ACC112 (cell line): Measurements from ENCODE around the gene SNAP25.

ENCODE experiments used
- H2AFZ ChIP-seq: fragments of 200-600 bp; sonication (generic); one replicate; pipeline ENCODE4 v1.6.0; 2017; ENCODE audit warnings: antibody characterized with exemption, low read length; ENCODE audit not compliant: unreplicated experiment
- H3K27ac ChIP-seq: fragments of 200-600 bp; sonication (generic); 2 replicates; pipeline ENCODE4 v1.5.1; 2014; ENCODE audit warnings: low read depth, mild to moderate bottlenecking, antibody characterized with exemption, low read length, moderate library complexity
- H3K27me3 ChIP-seq: fragments of 200-600 bp; sonication (generic); 2 replicates; pipeline ENCODE4 v1.6.1; 2014; ENCODE audit warnings: mild to moderate bottlenecking, antibody characterized with exemption, low read length, moderate library complexity, mixed read lengths; ENCODE audit not compliant: insufficient read depth
- H3K36me3 ChIP-seq: fragments of 200-600 bp; sonication (generic); 2 replicates; pipeline ENCODE4 v1.6.1; 2016; ENCODE audit warnings: mild to moderate bottlenecking, antibody characterized with exemption, low read length, moderate library complexity, mixed read lengths; ENCODE audit not compliant: insufficient read depth
- H3K4me1 ChIP-seq: fragments of 200-600 bp; sonication (generic); one replicate; pipeline ENCODE4 v1.6.1; 2016; ENCODE audit warnings: low read length, mixed read lengths; ENCODE audit not compliant: insufficient read depth, unreplicated experiment, control insufficient read depth
- H3K4me3 ChIP-seq: fragments of 200-600 bp; sonication (generic); 2 replicates; pipeline ENCODE4 v1.5.1; 2014; ENCODE audit warnings: mild to moderate bottlenecking, low read depth, low read length
- H3K79me2 ChIP-seq: fragments of 200-600 bp; sonication (generic); one replicate; pipeline ENCODE4 v1.6.0; 2016; ENCODE audit warnings: low read length; ENCODE audit not compliant: control insufficient read depth, unreplicated experiment, insufficient read depth

The SNAP25 gene

DNA sequence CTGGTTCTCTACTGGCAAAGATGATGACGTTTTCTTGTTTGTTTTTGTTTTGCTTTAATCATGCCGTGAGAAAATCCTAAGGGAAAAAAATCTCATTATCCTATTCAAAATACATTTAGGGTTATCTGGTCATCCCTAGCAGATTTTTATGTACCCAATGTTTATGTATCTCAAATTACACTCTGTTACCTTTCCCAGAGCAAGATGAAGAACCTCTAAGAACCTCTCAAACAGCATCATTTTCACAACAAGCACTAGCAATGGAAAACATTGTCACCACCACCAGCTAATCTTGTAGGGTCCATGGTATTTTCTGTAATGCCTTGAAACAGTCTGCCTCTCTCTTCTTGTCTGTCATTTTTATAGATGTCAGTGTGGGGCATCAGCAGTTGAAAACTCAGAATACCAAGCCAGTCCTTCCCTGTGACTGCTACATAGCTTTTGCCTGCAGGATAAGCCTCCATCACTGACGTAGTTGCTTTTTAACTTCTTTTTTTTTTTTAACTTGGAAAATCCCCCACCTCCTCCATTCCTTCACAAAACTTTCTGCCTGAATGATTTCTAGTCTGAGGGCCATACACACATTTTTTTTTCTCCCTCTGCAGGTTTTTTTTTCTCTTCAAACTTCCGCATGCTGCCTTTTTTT lies 2.4 kb upstream of the SNAP25 start:
- H3K27me3 ChIP-seq = peaks cover 33% of the 10 kb centered on the region

DNA sequence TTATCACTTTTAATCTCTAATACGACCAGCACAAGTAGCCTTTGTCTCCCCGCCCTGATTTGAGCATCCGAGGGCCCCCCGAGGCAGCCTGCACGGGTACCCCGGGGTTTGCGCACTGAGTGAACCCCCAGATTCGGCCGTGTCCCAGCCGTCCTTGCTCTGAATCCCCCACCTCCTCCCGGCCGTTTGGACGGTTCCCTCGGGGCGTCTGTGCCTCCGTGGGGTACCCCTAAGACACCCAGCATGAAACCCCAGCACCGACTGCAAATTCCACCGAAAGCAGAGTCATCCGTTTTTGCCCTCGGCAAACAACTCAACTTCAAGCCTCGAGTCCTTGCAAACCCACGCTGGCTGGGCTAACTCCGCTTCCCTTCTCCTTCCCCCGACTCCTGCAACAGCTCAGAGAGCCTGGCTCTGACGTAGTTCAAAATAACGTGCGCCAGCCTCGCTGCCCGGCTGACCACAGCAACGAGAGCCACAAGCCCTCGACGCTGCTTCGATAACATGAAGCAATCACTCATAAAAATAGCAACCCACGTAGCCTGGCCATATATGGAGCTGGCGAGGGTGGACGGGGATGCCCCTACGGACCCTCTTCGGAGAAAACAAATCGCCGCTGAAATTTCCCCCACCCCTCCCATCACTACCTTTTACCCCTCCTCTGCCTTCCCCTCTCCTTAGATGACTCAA lies 764 bp upstream of the SNAP25 start:
- Histone ChIP-seq H3K79me2 (no peaks in the 10 kb centered on the region), H3K4me3 (peak overlapping the region; percentile 91), H2AFZ (peak overlapping the region; percentile 93)

More for the DNA sequence above, 2.4 kb upstream of the SNAP25 start:
- H3K4me3 ChIP-seq = peak overlapping the region; percentile 91
- H3K79me2 ChIP-seq = no peaks in the 10 kb centered on the region
- H3K27ac ChIP-seq = peak overlapping the region; percentile 99
- H3K4me1 ChIP-seq = peaks cover 9% of the 10 kb centered on the region
- H3K36me3 ChIP-seq = no peaks in the 10 kb centered on the region
- H2AFZ ChIP-seq = no peak overlapping the region

DNA sequence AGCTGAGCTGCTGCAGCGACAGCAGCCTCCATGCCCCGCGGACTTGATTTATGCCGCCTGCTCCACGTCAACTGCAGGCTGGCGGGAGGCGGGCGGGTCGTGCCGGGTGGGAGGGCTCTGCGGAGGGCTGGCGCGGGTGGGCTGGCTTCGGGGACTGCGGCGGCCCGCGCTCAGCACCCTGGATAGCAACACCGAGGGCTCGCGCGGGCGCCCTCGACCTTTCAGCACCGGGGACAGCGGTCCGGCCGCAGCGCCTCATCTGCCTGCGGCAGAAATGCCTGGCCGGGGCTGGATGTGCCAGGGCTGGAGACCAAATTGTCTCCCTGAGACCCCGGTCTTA lies 792 bp downstream of the SNAP25 start:
- Histone ChIP-seq H3K27ac (no peak overlapping the region), H3K27me3 (peaks cover 36% of the 10 kb centered on the region), H3K36me3 (no peaks in the 10 kb centered on the region), H3K4me3 (peak overlapping the region; percentile 91), H3K79me2 (no peaks in the 10 kb centered on the region), H3K4me1 (peaks cover 9% of the 10 kb centered on the region), H2AFZ (peak overlapping the region; percentile 21)

More for the DNA sequence above, 764 bp upstream of the SNAP25 start:
- H3K27me3 ChIP-seq = peaks cover 36% of the 10 kb centered on the region
- H3K4me1 ChIP-seq = peaks cover 9% of the 10 kb centered on the region
- no peaks in the 10 kb centered on the region for H3K36me3 ChIP-seq
- H3K27ac ChIP-seq = peak overlapping the region; percentile 99

DNA sequence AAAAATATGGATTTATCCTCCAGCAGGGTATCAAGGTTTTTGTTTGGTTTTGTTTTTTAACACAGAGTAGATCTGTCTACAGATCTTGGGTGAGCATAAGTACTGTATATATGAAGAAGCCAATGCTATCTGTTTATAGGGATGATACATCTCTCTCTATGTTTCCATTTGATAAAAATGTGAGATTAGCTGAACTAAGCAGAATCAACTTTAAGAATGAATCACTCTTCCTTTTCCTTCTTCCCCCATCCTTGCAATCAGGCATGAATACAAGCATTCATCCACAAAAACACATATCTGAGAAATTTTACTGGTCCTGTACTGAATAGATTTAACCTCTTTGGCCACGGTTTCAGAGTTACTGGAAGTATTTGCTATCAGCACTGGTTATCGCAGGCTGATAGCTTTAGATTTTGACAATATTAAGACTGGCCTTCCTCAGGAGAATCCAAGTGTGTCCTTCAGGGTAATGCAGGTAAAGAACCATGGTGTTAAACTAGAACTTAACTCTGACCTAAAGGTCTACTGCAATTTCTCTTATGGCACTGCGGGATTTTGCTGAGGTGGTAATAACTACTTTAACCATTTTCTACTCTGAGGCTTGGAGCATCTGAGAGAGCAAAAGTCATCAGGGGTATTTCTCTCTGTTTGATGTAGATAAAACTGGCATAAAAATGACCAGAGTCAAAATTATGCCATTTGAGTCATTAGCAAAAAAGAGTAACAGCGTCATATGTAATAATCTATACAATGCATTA lies 1.5 kb downstream of the SNAP25 start:
- H2AFZ ChIP-seq = no peak overlapping the region
- H3K4me1 ChIP-seq = peaks cover 15% of the 10 kb centered on the region
- H3K36me3 ChIP-seq = no peaks in the 10 kb centered on the region
- H3K27me3 ChIP-seq = peaks cover 33% of the 10 kb centered on the region
- H3K4me3 ChIP-seq = no peak overlapping the region; the same call in 1 of the 2 replicates
- no peak overlapping the region for H3K27ac ChIP-seq
- no peaks in the 10 kb centered on the region for H3K79me2 ChIP-seq

DNA sequence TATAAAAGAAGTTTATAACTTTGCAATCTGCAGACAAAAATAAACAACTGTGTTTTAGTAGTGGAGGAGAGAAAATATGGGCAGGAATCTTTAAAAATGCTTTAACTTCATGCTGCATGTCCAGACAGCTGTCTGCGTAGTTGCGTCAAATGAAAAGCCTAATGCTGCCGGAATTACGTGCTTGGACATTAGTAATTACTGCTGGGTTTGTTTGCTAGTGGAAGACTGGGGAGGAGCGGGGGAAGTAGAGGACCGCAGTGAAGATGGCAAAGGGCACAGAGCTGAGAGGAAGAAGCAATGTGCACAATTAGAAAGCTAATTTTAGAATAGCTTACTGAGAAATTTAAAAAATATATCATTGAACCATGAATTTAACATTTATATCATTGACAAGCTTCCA lies 2.4 kb downstream of the SNAP25 start:
- Histone ChIP-seq H3K36me3 (no peaks in the 10 kb centered on the region), H3K27ac (no peak overlapping the region), H3K27me3 (peaks cover 29% of the 10 kb centered on the region), H3K79me2 (no peaks in the 10 kb centered on the region), H3K4me1 (peaks cover 19% of the 10 kb centered on the region), H2AFZ (no peak overlapping the region), H3K4me3 (no peak overlapping the region)

DNA sequence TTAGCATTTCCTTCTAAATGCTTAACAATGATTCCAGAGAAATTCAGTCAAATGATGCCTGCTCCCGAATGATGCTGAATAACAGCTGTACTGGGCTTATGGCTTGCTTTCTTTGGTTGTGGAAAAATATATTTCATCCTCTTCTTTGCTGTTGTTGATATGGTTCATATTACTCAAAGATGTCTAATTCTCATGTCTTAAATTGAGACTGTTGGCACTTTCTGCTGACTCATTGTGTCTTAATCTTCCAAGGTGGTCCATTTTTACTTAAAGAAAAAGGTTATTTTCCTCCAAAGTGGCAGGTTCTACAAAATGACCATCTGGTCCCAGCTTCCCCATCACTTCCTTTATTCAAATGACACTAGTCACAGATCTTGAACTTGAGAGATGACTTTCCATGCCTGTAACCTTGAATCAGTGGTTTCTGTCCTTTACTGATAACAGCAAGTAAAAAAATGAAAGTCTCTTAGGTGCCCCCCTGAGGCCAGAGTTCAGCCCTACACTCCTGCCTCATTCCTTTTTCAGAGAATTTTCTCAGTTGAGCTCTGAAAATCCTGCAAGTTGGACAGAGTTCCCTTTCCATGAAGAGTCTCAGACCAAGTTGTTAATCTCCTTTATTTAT lies 6.9 kb downstream of the SNAP25 start:
- H2AFZ ChIP-seq = no peak overlapping the region
- peaks cover 62% of the 10 kb centered on the region for H3K27me3 ChIP-seq
- H3K79me2 ChIP-seq = no peaks in the 10 kb centered on the region
- no peaks in the 10 kb centered on the region for H3K36me3 ChIP-seq
- no peak overlapping the region for H3K27ac ChIP-seq
- no peak overlapping the region for H3K4me3 ChIP-seq
- H3K4me1 ChIP-seq = peaks cover 10% of the 10 kb centered on the region

DNA sequence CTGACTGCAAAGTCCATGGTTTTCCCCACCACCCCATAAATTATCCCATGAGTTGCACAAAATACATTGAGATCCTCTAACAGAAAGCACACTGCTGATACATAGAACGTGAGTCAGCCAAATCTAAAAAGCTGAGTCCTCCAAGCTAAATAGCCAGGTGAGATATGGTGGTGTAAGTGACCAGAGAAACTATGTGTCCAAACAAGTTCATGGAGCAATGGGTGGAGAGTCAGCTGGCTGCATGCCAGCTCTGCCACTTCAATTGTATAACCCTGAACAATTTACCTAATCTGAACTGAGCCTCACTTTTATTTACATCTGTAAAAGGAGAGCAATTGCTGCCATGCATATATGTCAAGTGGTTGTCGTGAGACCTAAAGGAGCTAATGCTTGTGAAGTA lies 9.7 kb downstream of the SNAP25 start:
- Histone ChIP-seq H3K27me3 (peaks cover 61% of the 10 kb centered on the region), H3K4me3 (no peak overlapping the region), H3K36me3 (no peaks in the 10 kb centered on the region), H3K27ac (no peak overlapping the region), H3K79me2 (no peaks in the 10 kb centered on the region), H3K4me1 (peaks cover 10% of the 10 kb centered on the region), H2AFZ (no peak overlapping the region)

DNA sequence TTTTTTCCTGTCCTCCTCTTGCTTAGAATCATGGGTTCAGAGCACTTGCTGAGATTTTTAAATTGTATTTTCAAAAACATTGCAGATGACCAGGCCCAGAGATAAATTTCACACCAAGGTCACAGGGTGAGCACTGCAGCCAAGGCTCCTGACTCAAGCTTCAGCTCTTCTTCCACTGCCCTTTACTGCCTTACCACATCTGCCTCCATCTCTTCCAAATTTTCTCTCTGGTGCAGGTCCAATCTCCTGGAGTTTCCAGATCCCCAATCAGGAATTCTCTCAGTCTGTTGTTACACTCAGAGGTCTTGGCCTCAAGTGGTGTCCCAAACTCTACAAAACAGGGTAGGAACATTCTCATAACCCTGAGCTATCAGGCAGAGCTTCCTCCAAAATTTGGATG lies 12.7 kb downstream of the SNAP25 start:
- Histone ChIP-seq H3K27me3 (peaks cover 63% of the 10 kb centered on the region), H2AFZ (no peak overlapping the region), H3K4me1 (no peaks in the 10 kb centered on the region), H3K79me2 (no peaks in the 10 kb centered on the region), H3K27ac (no peak overlapping the region), H3K36me3 (no peaks in the 10 kb centered on the region), H3K4me3 (no peak overlapping the region)

DNA sequence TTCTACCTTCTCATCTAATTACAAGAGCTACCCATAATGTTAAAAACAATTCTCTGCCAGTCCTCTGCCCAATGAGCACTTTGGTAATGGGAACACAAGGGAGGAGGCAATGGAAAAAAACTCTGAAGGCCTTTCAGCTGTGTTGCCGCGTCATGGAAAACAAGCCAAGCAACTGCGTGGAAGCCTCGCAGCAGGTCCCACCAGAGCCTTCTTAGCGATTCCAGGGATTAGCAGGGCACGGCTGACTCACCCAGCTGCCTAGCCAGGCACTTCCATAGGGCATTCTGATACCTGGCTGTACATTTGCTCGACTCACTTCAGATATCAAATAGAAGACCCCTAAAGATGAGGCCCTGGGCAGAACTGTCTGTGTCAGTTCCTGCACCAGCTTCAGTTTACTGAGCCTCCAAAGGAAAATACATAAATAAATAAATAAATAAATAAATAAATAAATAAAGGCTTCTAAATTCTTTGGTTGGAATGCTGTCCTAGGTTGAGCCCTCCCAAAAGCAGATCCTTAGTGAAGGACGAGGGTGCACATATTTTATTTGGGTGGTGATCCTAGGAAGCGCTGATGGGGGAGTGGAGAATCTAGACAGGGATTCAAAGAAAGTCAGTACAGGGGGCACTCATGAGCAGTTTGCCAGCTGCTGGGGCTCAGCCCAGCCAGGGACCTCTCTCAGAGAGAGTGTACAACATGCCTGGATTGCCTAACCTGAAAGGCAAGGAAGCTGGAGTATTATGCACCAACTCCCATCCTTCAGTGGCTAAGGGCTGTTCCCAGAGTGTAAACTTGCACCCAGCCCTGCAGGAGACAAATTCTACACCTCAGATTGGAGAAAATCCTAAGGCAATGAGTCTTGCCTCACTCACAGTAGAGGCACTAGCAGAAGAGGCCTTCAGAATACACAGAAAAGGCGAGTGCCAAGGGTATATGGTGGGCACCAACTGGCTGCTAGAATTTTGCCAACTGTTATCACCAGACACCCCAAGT lies 18.2 kb downstream of the SNAP25 start:
- peaks cover 9% of the 10 kb centered on the region for H3K4me1 ChIP-seq
- no peaks in the 10 kb centered on the region for H3K79me2 ChIP-seq
- no peaks in the 10 kb centered on the region for H3K36me3 ChIP-seq
- H3K27me3 ChIP-seq = peaks cover 17% of the 10 kb centered on the region; the same call in 1 of the 2 replicates
- no peak overlapping the region for H3K27ac ChIP-seq
- no peak overlapping the region for H3K4me3 ChIP-seq
- no peak overlapping the region for H2AFZ ChIP-seq

DNA sequence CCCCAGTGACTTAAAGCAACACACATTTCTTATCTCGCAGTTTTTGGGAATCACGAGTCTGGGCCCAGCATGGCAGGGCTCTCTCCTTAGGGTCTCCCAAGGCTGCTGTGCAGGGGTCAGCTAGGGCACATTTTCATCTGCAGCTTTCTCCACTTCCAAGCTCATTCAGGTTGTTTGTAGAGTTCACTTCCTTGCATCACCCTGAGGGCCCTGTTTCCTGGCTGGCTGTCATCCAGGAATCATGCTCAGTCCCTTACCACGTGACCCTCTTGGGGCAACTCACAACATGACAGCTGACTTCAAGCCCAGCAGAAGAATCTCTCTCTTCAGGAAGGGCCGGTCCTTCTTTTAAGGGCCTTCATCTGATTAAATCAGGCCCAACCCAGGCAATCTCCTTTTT lies 21.3 kb downstream of the SNAP25 start:
- Histone ChIP-seq H3K79me2 (no peaks in the 10 kb centered on the region), H3K27ac (no peak overlapping the region), H3K27me3 (peaks cover 4% of the 10 kb centered on the region; the same call in 1 of the 2 replicates), H3K36me3 (no peaks in the 10 kb centered on the region), H3K4me3 (no peak overlapping the region), H2AFZ (no peak overlapping the region), H3K4me1 (peaks cover 9% of the 10 kb centered on the region)
